Stimulated activated CD4-positive, alpha-beta T cell treated with anti-CD3 and anti-CD28 coated beads, Interleukin-4, amount 100 ng/mL, for 1 hour (primary cell): ENCODE measurements around the gene KIF26B.

ENCODE experiments used
- DNase-seq: peaks from one replicate; pipeline ENCODE4 v3.0.0-alpha.2; 2020

The KIF26B gene

DNA sequence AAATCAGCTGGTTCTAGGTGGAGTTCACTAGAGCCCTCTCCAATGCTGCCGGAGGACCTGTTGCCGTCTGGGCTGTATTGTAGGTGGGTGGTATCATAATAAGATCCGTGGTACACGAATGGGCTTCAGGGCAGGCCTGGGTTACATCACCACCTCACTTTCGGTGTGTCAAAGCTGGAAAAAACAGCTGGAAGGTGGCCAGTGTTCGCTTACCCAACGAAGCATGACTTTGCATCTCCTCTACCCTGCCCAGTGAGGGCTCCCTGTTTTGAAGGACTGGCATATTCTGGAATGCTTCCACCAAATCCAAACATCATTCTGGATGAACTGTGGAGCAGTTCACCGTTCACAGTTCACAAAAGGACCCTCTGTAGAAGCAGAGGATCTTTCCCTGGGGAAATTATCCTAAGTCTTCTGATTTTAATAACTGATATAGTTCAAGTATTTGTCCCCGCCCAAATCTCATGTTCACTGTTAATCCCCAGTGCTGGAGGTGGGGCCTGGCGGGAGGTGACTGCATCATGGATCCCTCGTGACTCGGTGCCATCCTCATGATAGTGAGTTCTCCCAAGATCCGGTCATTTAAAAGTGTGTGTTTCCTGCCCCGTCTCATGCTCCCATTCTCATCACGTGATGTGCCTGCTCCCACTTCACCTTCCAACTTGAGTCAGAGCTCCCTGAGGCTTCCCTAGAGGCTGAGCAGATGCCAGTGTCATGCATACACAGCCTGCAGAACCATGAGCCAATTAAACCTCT is 429.0 kb downstream of the KIF26B start:
- DNase-seq = no peak

- no peak for DNase-seq
Measured at GRCh38 chr1:245585252-245585959, 430.6 kb downstream of the KIF26B start.

- DNase-seq = no peak
Measured at GRCh38 chr1:245587435-245588115, 432.8 kb downstream of the KIF26B start.

DNA sequence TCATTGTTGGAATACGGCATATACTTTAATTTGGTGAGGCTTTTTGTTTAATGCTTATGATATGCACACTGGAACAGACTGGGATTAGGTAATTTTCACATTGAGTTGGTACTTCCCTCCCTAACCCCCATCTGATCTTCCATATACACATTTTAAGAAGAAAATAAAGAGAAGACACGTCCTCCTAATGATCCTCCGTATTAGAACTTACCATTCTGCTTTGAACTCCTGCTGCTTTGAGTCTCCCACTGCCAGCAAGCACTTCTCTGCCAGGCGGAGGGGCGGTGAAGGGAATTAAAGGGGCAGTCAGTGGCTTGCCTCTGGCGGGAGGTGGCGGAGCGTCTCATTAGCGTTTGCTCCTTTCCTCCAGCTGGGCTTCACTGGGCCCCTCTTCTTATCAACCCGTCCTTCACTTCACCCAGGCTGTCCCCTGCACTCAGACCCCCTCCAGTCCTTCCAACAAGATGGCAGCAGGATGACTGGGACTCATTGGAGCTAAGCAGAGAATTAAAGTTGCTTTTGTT is 433.4 kb downstream of the KIF26B start:
- no peak for DNase-seq

DNA sequence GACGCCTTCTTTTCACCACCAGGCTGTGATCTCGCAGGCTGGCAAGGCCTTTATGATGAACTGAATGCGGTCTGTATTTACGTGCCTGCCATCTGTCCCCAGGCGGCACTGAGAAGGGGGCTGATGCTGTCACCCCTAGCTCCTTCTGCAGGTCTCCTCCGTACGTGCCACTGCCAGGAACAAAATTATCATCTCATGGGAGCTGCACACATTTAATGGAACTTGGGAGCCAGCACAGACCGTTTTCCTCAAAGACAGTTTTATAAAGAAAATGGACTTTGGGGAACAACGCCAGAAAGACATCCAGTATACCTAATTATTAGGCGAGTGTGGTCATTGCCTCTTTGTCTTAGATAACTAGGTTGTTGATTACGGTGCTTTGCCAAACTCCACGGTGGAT is 434.5 kb downstream of the KIF26B start:
- no peak for DNase-seq

DNA sequence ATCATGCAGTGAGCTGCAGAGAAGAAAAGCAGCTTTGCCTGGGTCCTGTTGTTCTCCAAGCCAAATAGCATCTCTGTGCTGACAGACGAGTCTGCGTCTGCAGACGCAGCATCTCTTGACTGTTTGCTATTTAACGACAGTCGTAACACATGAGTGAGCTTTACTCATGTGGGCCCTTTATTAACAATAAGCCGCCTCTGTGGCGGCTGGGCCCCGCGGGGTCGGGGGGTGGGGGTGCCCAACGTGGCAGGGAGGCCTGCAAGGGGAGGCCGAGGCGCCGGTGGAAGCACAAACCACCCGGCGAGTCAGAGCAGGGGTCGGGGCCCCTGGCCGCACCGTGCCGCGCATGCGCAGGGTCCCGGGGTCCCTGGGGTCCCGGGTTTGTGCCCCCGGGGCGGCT is 435.1 kb downstream of the KIF26B start:
- no peak for DNase-seq

GRCh38 chr1:245590726-245591125 is 435.9 kb downstream of the KIF26B start:
- no peak for DNase-seq

DNA sequence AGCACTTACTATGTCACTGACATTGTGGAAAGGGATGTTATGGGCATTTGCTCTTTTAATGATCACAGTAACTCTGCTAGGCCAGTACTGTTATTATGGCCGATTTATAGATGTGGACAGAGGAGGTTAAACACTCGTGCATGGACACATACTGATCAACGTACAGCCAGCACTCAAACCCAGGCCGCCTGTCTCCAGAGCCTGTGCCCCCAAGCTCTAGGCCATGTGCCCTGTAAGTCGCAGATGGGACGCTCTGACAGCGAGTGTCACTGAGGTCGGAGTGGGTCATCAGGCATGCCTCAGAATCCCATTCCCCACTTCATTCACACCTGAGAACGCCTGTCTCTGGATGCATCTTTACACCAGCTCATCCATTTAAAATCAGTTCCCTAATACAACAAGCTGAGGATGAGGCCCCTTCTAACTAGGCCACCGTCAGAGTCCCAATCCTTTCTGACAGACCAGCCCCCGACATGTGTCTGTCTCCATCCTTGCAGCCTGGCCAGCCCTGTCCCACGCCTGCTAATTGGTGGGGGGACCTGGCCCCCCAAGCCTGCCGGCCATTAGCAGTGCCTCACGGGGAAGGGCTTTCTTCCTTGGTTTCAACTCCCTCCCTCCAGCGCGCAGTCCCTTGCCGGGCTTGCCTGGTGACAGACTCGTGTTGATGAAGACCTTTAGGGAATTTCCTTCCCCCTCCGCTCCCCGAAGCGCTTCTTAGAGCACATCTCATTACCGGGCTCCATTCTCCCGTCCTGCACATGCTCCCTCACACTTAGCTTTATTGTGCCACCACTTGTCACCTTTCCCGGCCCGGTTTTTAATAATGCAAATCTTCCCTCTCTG is 436.8 kb downstream of the KIF26B start:
- no peak for DNase-seq

DNA sequence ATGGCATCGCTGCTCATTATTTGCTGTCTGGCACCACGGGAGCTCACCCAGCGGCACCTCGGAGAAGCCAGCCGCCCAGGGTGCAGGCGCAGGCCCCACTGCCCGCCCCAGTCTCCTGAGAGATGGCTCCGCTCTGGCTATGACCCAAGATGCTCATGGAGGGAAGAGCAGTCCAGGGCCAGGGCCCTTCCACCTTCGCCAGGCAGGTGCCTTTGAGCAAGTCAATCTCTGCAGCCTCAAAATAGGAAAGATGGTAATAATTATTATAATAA is 437.3 kb downstream of the KIF26B start:
- DNase-seq = no peak

GRCh38 chr1:245598524-245599305 is 443.9 kb downstream of the KIF26B start:
- no peak for DNase-seq

GRCh38 chr1:245599371-245600174 is 444.8 kb downstream of the KIF26B start:
- DNase-seq = no peak

GRCh38 chr1:245600658-245601057 is 445.9 kb downstream of the KIF26B start:
- no peak for DNase-seq

GRCh38 chr1:245603311-245603865 is 448.6 kb downstream of the KIF26B start:
- DNase-seq = no peak

GRCh38 chr1:245604979-245605378 is 450.2 kb downstream of the KIF26B start:
- no peak for DNase-seq

GRCh38 chr1:245605480-245606156 is 450.8 kb downstream of the KIF26B start:
- DNase-seq = no peak

GRCh38 chr1:245606157-245606725 is 451.5 kb downstream of the KIF26B start:
- DNase-seq = no peak

- no peak for DNase-seq
Measured at GRCh38 chr1:245608271-245608670, 453.5 kb downstream of the KIF26B start.

GRCh38 chr1:245609354-245610150 is 454.8 kb downstream of the KIF26B start:
- DNase-seq = no peak

DNA sequence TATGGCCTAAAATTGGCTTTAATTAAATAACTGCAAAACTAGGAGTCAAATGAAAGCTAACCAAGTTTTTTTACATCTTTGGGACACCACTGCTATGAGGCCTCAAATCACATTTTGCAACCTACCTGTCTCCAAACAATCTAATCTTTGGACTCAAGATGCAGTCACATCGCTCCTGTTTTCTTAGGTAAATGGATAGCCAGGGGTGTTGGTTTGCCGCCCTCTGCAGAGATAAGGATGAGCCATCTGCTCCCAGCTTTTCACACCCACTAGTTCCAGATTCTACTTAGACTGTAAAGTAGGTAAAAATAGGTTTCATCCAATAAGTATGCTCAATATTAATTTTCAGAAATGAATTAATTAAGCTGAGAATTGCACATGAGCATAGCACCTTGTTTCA is 456.5 kb downstream of the KIF26B start:
- DNase-seq = no peak
